ENCODE measurements around the gene STK11IP.

- TF ChIP-seq CTCF (IDR thresholded peaks at IDR 0.05; ENCODE audit: low read depth, low read length, poor library complexity, severe bottlenecking) = no peak
- TF ChIP-seq EZH2phosphoT487 (IDR thresholded peaks at IDR 0.05; ENCODE audit: borderline replicate concordance, low read length) = no peak
Observed at GRCh38 chr2:219595256-219595655, 2.4 kb upstream of the STK11IP start.
